CD4-positive, alpha-beta T cell (primary cell): ENCODE data around the gene CTRB1. TPM values are rescaled to one million over a fixed set of nuclear protein-coding genes. Genes with fewer than 3 reads are reported as not detected.
"Not testable (repeated sequence)": the region's sequence is repeated elsewhere in the genome, so short reads cannot be mapped to it uniquely, and the experiment has no call there.

Experiments
- ATAC-seq: fragments of 200-7000 bp; cut with Tn5 transposase; one replicate; pipeline ENCODE4 v1.10.0; 2022; ENCODE audit warnings: mild to moderate bottlenecking; ENCODE audit not compliant: poor library complexity
- CTCF ChIA-PET: fragments of 350-600 bp; sonication (Branson Sonifier 250); formaldehyde crosslinking; loops from one replicate; lab custom pipeline; 2021; ENCODE audit warnings: antibody characterized with exemption, inconsistent platforms; lab: Charles Lee
- POLR2A ChIA-PET: fragments of 350-600 bp; sonication (Branson Sonifier 250); formaldehyde crosslinking; loops from one replicate; lab custom pipeline; 2021; ENCODE audit warnings: antibody characterized with exemption, inconsistent platforms; lab: Charles Lee
- DNase-seq, 14 experiments: peaks; one replicate each; pipeline ENCODE4 v3.0.0-alpha.2; 2013 to 2020; ENCODE audit warnings: mixed read lengths in 2 of 14
- H3K27ac ChIP-seq, 2 donors: one replicate each; pipeline versions ENCODE4 v1.5.1 to v1.7.0; 2013; ENCODE audit warnings: low read length in 2 of 2, low read depth in 1 of 2, mild to moderate bottlenecking in 1 of 2
- H3K27me3 ChIP-seq, 2 experiments: 1 replicate in 1 of 2; 2 replicates in 1 of 2; pipeline versions ENCODE4 v1.6.1 to v1.7.0; 2013; ENCODE audit warnings: low read length in 2 of 2, control low read depth in 1 of 2, mild to moderate bottlenecking in 1 of 2, moderate library complexity in 1 of 2; ENCODE audit not compliant: insufficient read depth in 2 of 2, control insufficient read depth in 1 of 2
- H3K36me3 ChIP-seq: one replicate; pipeline ENCODE4 v1.6.1; 2013; ENCODE audit warnings: low read length, control low read depth; ENCODE audit not compliant: insufficient read depth
- H3K4me1 ChIP-seq: one replicate; pipeline ENCODE4 v1.6.1; 2013; ENCODE audit warnings: low read length, control low read depth; ENCODE audit not compliant: insufficient read depth
- H3K4me3 ChIP-seq: one replicate; pipeline ENCODE4 v1.5.1; 2013; ENCODE audit warnings: mild to moderate bottlenecking, low read length, moderate library complexity
- H3K9me3 ChIP-seq, 2 experiments: 1 replicate in 1 of 2; 2 replicates in 1 of 2; pipeline versions ENCODE4 v1.6.1 to v1.7.0; 2013; ENCODE audit warnings: low read length in 2 of 2, mild to moderate bottlenecking in 2 of 2, control low read depth in 1 of 2, moderate library complexity in 1 of 2; ENCODE audit not compliant: control insufficient read depth in 1 of 2, insufficient read depth in 1 of 2
- H3K27ac Mint-ChIP-seq: one replicate; pipeline ENCODE4 v1.8.0; 2020; ENCODE audit warnings: mixed read lengths
- H3K27me3 Mint-ChIP-seq: one replicate; pipeline ENCODE4 v1.8.0; 2021; ENCODE audit warnings: mixed read lengths
- H3K36me3 Mint-ChIP-seq: one replicate; pipeline ENCODE4 v1.8.0; 2021; ENCODE audit warnings: low read depth, mixed read lengths
- H3K4me1 Mint-ChIP-seq: one replicate; pipeline ENCODE4 v1.8.0; 2021; ENCODE audit warnings: low read depth, mixed read lengths
- H3K4me3 Mint-ChIP-seq: one replicate; pipeline ENCODE4 v1.8.0; 2020; ENCODE audit warnings: mild to moderate bottlenecking, mixed read lengths
- H3K9me3 Mint-ChIP-seq: one replicate; pipeline ENCODE4 v1.8.0; 2020; ENCODE audit warnings: mixed read lengths
- CTCF ChIP-seq: fragments of 200-600 bp; IDR thresholded peaks from one replicate; pipeline ENCODE4 v1.8.0; 2022; ENCODE audit warnings: antibody characterized with exemption, mild to moderate bottlenecking
- intact Hi-C, 2 experiments: fragments of 100-400 bp; cut with DNase I in 1 of 2; cut with micrococcal nuclease in 1 of 2; formaldehyde crosslinking; loops; one replicate each; pipeline versions ENCODE4 v1.15.1 to v1.9.0; 2023 to 2025; cut with DNase I, micrococcal nuclease
- total RNA-seq, 174 experiments: library from RNA in 2 of 174; stranded (reverse) in 2 of 174; gene quantifications; one replicate each; pipeline ENCODE4 v1.2.3 and lab custom pipeline; 2021 to 2026

CTRB1 gene
- total RNA-seq, 2 experiments from 2014 or later, result not detected

- H3K27ac Mint-ChIP-seq, result no peak overlapping the region
- no peak for TF ChIP-seq CTCF
- no peak overlapping the region for H3K4me3 Mint-ChIP-seq
- no peak overlapping the region for H3K4me3 ChIP-seq
- no peaks in the 10 kb centered on the region for H3K36me3 Mint-ChIP-seq
- no peaks in the 10 kb centered on the region for H3K9me3 ChIP-seq
- no peak for ATAC-seq
- POLR2A ChIA-PET, result no interaction called here
- H3K27me3 Mint-ChIP-seq, result peaks cover 36% of the 10 kb centered on the region
- H3K27me3 ChIP-seq, result peaks cover 14 to 22% of the 10 kb centered on the region in 2 experiments
- H3K4me1 Mint-ChIP-seq, result no peaks in the 10 kb centered on the region
- no peak for DNase-seq
- no peaks in the 10 kb centered on the region for H3K36me3 ChIP-seq
- intact Hi-C loops, result no loop called here
- H3K27ac ChIP-seq, result no peak overlapping the region
- H3K9me3 Mint-ChIP-seq, result no peaks in the 10 kb centered on the region
- no peaks in the 10 kb centered on the region for H3K4me1 ChIP-seq
- CTCF ChIA-PET, result no interaction called here
Observed at GRCh38 chr16:75272097-75272551, 53.3 kb downstream of the CTRB1 start.

- H3K4me1 ChIP-seq, H3K4me3 ChIP-seq, H3K9me3 Mint-ChIP-seq, H3K4me3 Mint-ChIP-seq, H3K27ac Mint-ChIP-seq, DNase-seq, H3K27ac ChIP-seq, POLR2A ChIA-PET, CTCF ChIA-PET, H3K36me3 Mint-ChIP-seq, ATAC-seq, H3K36me3 ChIP-seq, intact Hi-C loops, H3K4me1 Mint-ChIP-seq, H3K9me3 ChIP-seq: not testable (repeated sequence)
- H3K27me3 Mint-ChIP-seq, result peaks cover 36% of the 10 kb centered on the region
- peaks cover 14 to 18% of the 10 kb centered on the region in 2 experiments for H3K27me3 ChIP-seq
Observed at GRCh38 chr16:75272629-75273028, 53.8 kb downstream of the CTRB1 start.

- ATAC-seq, result no peak
- Mint-ChIP-seq H3K4me1 (no peaks in the 10 kb centered on the region), H3K27ac (no peak overlapping the region), H3K36me3 (no peaks in the 10 kb centered on the region), H3K9me3 (no peaks in the 10 kb centered on the region), H3K4me3 (no peak overlapping the region), H3K27me3 (peaks cover 32% of the 10 kb centered on the region)
- no peak for TF ChIP-seq CTCF
- Histone ChIP-seq H3K36me3 (no peaks in the 10 kb centered on the region), H3K4me3 (no peak overlapping the region), H3K9me3 (peaks cover 0 to 6% of the 10 kb centered on the region in 2 experiments), H3K27ac (no peak overlapping the region), H3K4me1 (no peaks in the 10 kb centered on the region), H3K27me3 (peaks cover 14% of the 10 kb centered on the region in 2 experiments)
- CTCF ChIA-PET, result no interaction called here
- no peak for DNase-seq
- intact Hi-C loops, result no loop called here
- POLR2A ChIA-PET, result no interaction called here
Observed at GRCh38 chr16:75273054-75273925, 54.5 kb downstream of the CTRB1 start.

Other genes with a start within 250 kb of the CTRB1 start
- gene WDR59, start 233.9 kb upstream of the CTRB1 start, total RNA-seq, result 10 to 100 TPM; 60.2 to 67.2 TPM
- 1 to 10 TPM; 2.8 to 4.0 TPM for gene ZNRF1, start 220.0 kb upstream of the CTRB1 start, total RNA-seq
- not detected for gene LDHD, start 102.2 kb upstream of the CTRB1 start, total RNA-seq
- 1 to 10 TPM; 6.2 to 7.5 TPM for gene ZFP1, start 70.5 kb upstream of the CTRB1 start, total RNA-seq
- gene CTRB2, start 11.8 kb upstream of the CTRB1 start, total RNA-seq, result not detected
- gene BCAR1, start 32.6 kb downstream of the CTRB1 start, total RNA-seq, result under 1 TPM; 0.08 to 0.17 TPM
- 10 to 100 TPM; 23.0 to 25.5 TPM for gene CFDP1, start 214.5 kb downstream of the CTRB1 start, total RNA-seq
- 10 to 100 TPM; 34.3 to 37.8 TPM for gene TMEM170A, start 245.7 kb downstream of the CTRB1 start, total RNA-seq